WERI-Rb-1 (cell line): ENCODE data around the gene ANKRD50.

Experiments
- DNase-seq: peaks from one replicate; pipeline ENCODE4 v3.0.0-alpha.2; 2020
- H3K27ac ChIP-seq: fragments of 250-450 bp; sonication (Bioruptor Pico); 2 replicates; pipeline ENCODE4 v1.5.1; 2020; ENCODE audit warnings: mild to moderate bottlenecking, moderate library complexity
- H3K27me3 ChIP-seq: fragments of 250-450 bp; sonication (Bioruptor Pico); 2 replicates; pipeline ENCODE4 v1.5.1; 2021; ENCODE audit warnings: mild to moderate bottlenecking, low read depth, moderate library complexity; ENCODE audit not compliant: insufficient read depth, severe bottlenecking
- H3K36me3 ChIP-seq: fragments of 250-450 bp; sonication (Bioruptor Pico); 2 replicates; pipeline ENCODE4 v1.5.1; 2020; ENCODE audit warnings: mild to moderate bottlenecking, moderate library complexity
- H3K4me3 ChIP-seq: 2 replicates; pipeline ENCODE4 v1.5.1; 2011; ENCODE audit warnings: low read depth, mild to moderate bottlenecking, control low read depth, low read length
- H3K9me3 ChIP-seq: fragments of 250-450 bp; sonication (Bioruptor Pico); 2 replicates; pipeline ENCODE4 v1.5.1; 2021; ENCODE audit warnings: mild to moderate bottlenecking, moderate library complexity; ENCODE audit not compliant: severe bottlenecking
- TF ChIP-seq, protein P1 (sequence below): IDR thresholded peaks from 2 replicates; pipeline ENCODE4 v1.5.1; 2011; ENCODE audit warnings: low read depth, mild to moderate bottlenecking, control low read depth, inconsistent platforms, low read length

ANKRD50 gene

GRCh38 chr4:124711471-124712371 lies 811 bp downstream of the ANKRD50 start:
- no peaks in the 10 kb centered on the region for H3K9me3 ChIP-seq
- H3K27ac ChIP-seq, result peak overlapping the region; percentile 99
- H3K27me3 ChIP-seq, result no peaks in the 10 kb centered on the region
- H3K4me3 ChIP-seq, result peak overlapping the region; percentile 69
- H3K36me3 ChIP-seq, result peaks cover 26% of the 10 kb centered on the region
- TF ChIP-seq, protein P1, sequence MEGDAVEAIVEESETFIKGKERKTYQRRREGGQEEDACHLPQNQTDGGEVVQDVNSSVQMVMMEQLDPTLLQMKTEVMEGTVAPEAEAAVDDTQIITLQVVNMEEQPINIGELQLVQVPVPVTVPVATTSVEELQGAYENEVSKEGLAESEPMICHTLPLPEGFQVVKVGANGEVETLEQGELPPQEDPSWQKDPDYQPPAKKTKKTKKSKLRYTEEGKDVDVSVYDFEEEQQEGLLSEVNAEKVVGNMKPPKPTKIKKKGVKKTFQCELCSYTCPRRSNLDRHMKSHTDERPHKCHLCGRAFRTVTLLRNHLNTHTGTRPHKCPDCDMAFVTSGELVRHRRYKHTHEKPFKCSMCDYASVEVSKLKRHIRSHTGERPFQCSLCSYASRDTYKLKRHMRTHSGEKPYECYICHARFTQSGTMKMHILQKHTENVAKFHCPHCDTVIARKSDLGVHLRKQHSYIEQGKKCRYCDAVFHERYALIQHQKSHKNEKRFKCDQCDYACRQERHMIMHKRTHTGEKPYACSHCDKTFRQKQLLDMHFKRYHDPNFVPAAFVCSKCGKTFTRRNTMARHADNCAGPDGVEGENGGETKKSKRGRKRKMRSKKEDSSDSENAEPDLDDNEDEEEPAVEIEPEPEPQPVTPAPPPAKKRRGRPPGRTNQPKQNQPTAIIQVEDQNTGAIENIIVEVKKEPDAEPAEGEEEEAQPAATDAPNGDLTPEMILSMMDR, result peak; percentile 36; the same call in 1 of the 2 replicates
- peak; percentile 88 for DNase-seq

DNA sequence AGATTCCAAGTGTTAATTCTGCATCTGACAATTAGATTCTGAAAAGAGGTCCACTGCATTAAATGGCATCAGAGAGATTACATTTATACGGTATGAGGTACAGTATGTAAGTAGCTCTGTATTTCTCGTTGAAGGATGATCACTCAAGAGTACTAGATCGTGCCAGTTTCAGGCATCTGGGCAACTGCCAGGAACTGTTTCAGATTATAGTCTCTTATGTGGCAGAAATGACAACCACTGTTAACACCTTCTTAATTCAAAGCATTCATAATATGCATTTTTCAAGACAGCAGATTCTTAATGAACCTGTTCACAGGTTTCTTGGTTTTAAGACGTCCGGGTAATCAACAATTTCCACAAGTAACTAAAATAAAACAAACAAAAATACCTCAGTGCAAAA lies 1.6 kb downstream of the ANKRD50 start:
- H3K27ac ChIP-seq, result no peak overlapping the region

GRCh38 chr4:124710015-124710741 lies 2.4 kb downstream of the ANKRD50 start:
- Histone ChIP-seq H3K9me3 (no peaks in the 10 kb centered on the region), H3K4me3 (no peak overlapping the region), H3K36me3 (peaks cover 26% of the 10 kb centered on the region), H3K27me3 (no peaks in the 10 kb centered on the region), H3K27ac (no peak overlapping the region)
- TF ChIP-seq, protein P1, result no peak
- peak; percentile 14 for DNase-seq

More for the DNA sequence above, 1.6 kb downstream of the ANKRD50 start:
- peaks cover 26% of the 10 kb centered on the region for H3K36me3 ChIP-seq
- H3K9me3 ChIP-seq, result no peaks in the 10 kb centered on the region
- peak overlapping the region; percentile 69 for H3K4me3 ChIP-seq
- DNase-seq, result no peak
- TF ChIP-seq, protein P1, result no peak
- no peaks in the 10 kb centered on the region for H3K27me3 ChIP-seq

DNA sequence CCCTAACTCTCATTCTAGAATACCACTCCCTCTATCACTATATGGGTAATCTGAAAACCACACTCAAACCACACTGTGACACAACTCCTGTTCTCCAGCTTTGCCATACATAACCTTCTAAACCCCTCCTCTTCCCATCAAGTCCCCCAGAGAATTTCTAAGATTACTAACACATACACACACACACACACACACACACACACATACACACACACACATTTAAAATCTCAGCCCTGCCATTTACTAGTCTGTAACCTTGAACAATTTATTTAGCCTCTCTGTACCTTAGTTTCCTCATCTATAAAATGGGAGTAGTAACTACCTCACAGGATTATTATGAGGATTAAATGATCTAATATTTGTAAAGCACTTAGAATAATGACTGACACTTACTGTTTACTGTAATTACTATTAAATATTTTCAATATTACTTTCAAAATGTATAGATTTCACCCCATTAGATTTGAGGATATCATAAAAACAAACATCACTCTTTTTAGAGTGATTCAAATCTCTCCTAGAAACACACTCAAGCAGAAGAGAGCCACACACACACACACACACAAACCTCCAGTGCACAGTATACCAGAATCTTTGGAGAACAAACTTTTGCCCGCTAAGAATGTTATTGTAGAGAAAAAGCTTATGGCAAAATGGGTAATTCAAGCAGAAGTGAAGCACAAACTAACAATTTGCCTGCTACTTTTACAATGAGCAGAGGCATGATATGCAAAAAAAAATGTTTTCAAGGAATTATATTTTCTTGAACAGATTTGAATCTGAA lies 3.8 kb downstream of the ANKRD50 start:
- Histone ChIP-seq H3K27ac (no peak overlapping the region), H3K4me3 (no peak overlapping the region), H3K9me3 (no peaks in the 10 kb centered on the region), H3K36me3 (peaks cover 32% of the 10 kb centered on the region), H3K27me3 (no peaks in the 10 kb centered on the region)
- TF ChIP-seq, protein P1, result no peak
- no peak for DNase-seq

DNA sequence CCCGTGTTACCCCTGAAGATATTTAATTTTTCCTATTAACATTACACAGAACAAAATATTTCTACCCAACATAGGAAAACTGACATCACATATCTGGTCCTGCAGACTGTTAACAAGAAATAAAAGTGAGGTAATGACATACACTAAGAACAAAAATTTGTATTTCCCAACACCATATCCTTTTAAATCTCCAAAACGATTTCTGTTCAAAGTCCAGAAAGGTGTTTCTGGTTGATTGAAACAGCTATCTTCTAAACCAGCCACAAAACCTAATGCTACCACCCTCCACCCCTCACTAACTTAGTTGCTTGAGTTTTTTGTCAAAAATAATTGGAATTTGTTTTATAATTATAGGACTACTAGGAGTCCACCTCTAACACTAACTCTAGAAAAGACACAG lies 7.1 kb downstream of the ANKRD50 start:
- no peaks in the 10 kb centered on the region for H3K9me3 ChIP-seq
- no peak overlapping the region for H3K4me3 ChIP-seq
- no peak overlapping the region for H3K27ac ChIP-seq
- DNase-seq, result no peak
- no peaks in the 10 kb centered on the region for H3K27me3 ChIP-seq
- H3K36me3 ChIP-seq, result peaks cover 35% of the 10 kb centered on the region
- TF ChIP-seq, protein P1, result no peak
